GM19238 (cell line): ENCODE data around the gene PARD3.

Experiments used
- DNase-seq: peaks from one replicate; pipeline ENCODE4 v3.0.0; 2011; ENCODE audit warnings: low spot score; ENCODE audit not compliant: insufficient read length

PARD3 gene

GRCh38 chr10:34627331-34627730 is 187.8 kb downstream of the PARD3 start:
- DNase-seq = no peak

GRCh38 chr10:34626158-34626880 is 188.8 kb downstream of the PARD3 start:
- no peak for DNase-seq

- DNase-seq = no peak
Observed at GRCh38 chr10:34624323-34625153, 190.6 kb downstream of the PARD3 start.

GRCh38 chr10:34622945-34623344 is 192.2 kb downstream of the PARD3 start:
- DNase-seq = no peak

GRCh38 chr10:34618611-34619010 is 196.5 kb downstream of the PARD3 start:
- DNase-seq = no peak

GRCh38 chr10:34615770-34616169 is 199.3 kb downstream of the PARD3 start:
- no peak for DNase-seq

GRCh38 chr10:34613491-34613890 is 201.6 kb downstream of the PARD3 start:
- DNase-seq = no peak

GRCh38 chr10:34612938-34613337 is 202.2 kb downstream of the PARD3 start:
- DNase-seq = no peak

GRCh38 chr10:34612446-34612845 is 202.7 kb downstream of the PARD3 start:
- DNase-seq = no peak

- DNase-seq = no peak
Observed at GRCh38 chr10:34609287-34609940, 205.7 kb downstream of the PARD3 start.

GRCh38 chr10:34607894-34608293 is 207.2 kb downstream of the PARD3 start:
- no peak for DNase-seq

- no peak for DNase-seq
Observed at GRCh38 chr10:34606890-34607289, 208.2 kb downstream of the PARD3 start.

- no peak for DNase-seq
Observed at GRCh38 chr10:34602478-34602877, 212.6 kb downstream of the PARD3 start.

- no peak for DNase-seq
Observed at GRCh38 chr10:34601691-34602090, 213.4 kb downstream of the PARD3 start.

- DNase-seq = no peak
Observed at GRCh38 chr10:34599026-34599795, 215.9 kb downstream of the PARD3 start.

GRCh38 chr10:34596351-34596750 is 218.7 kb downstream of the PARD3 start:
- DNase-seq = no peak

GRCh38 chr10:34593930-34594329 is 221.2 kb downstream of the PARD3 start:
- no peak for DNase-seq

GRCh38 chr10:34593374-34593890 is 221.7 kb downstream of the PARD3 start:
- DNase-seq = no peak

GRCh38 chr10:34590793-34591192 is 224.3 kb downstream of the PARD3 start:
- no peak for DNase-seq

GRCh38 chr10:34589275-34589674 is 225.8 kb downstream of the PARD3 start:
- DNase-seq = no peak

- DNase-seq = no peak
Observed at GRCh38 chr10:34587680-34588019, 227.4 kb downstream of the PARD3 start.
